ENCODE data around the gene CDH4.

The CDH4 gene

DNA sequence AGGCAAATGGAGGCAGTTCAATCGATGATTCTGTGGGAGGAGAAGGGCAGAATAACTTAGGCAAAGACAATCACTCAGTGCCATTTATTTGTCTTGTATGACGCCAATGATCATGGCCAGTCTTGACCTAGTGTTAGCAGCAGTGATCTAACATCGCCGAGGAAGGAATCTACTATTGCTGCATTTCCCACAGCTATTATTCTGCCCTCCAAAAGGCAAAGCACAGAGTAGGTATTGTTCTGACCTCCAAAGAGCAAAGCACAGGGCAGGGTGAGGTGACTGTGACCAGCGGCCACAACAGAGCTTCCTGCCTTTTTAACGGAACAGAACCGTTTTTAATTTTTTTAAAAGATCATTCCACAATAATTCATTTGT lies 235.9 kb downstream of the CDH4 start:
- no peak for DNase-seq (ENCODE audit: low spot score)

DNA sequence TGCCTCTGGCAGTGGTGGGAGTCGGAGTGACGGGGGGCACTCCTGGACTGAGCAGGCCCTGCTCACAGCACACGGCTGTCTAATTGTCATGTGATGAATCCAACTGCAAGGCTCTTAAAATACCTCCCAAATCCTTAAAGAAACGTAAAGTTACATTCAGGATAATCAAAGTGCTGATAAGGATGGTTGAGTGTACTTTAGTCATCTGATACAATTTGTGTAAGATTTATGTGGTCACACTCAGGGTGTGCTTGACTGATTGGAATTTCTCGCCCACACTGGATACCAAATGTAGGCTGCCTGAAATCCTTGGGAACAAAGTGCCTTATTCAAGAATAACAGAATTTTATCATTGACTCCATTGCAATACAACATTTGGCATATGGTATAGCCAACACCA lies 238.7 kb downstream of the CDH4 start:
- DNase-seq (ENCODE audit: low spot score), result no peak

DNA sequence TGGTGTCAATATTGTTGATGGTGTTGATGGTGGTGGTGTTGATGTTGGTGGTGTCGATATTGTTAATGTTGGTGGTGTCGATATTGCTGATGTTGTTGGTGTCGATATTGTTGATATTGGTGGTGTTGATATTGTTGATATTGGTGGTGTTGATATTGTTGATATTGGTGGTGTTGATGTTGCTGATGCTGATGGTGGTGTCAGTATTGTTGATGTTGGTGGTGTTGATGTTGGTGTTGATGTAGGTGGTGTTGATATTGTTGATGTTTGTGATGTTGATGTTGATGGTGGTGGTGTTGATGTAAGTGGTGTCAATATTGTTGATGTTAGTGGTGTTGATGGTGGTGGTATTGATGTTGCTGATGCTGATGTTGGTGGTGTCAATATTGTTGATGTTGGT lies 240.0 kb downstream of the CDH4 start:
- no peak for DNase-seq (ENCODE audit: low spot score)

DNA sequence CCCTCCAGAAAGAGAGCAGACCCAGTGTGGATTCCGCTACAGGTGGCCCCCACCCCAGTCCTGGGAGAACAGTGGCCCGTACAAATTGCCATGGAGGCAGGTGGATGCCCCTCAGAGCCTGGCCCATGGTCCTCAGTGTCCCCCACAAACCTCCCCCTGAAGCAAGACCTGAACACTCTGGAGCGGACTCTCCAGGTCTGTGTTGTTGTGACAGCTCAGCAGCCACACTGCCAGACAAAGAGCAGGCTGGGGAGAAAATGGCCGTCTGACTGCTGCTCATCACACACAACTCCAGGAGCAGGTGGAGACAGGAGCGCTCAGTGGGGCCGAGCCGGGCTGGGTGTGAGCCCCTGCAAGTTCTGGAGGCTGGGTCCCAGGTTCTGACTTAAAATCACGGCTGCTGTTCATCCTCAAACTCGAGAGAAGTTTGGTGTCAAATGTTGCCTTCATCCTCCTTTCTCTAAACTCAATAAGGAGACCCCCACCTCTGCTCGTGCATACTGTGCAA lies 241.8 kb downstream of the CDH4 start:
- DNase-seq (ENCODE audit: low spot score), result no peak

DNA sequence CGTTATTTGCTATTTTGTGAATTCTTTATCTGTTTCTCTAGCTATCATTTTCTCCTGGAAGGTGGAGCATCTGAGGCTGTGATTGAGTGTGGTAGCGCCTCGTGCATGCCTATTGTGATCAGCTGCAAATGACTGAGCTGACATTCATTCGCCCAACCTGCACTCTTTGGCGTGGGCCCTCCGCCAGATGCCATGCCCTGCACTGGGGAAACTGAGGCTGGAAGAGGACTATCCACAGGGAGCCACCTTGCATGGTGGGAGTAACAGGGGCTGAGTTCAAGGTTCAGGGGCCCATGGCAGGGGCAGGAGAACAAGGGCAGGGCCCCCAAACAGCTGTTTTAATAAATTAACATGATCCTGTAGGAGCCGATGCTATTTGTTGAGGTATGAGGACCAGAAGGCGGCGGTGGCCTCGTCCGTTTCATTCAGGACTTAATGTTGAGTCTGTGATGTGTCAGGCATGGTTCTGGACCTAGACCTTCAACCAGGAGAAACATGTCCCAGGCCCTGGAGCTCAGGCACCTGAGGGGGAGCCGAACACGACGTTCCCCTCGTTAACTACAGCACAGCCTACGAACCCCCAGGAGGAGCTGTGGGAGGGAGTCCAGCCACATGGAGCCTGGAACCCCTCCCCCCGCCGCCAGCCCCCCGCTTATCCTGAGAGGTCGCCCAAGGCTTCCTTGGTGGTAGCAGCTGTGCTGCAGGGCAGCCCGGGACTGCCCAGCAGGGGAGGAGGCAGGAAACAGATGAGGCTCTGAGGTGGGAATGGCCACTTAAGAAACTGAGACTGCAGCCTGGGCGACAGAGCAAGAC lies 242.9 kb downstream of the CDH4 start:
- no peak for DNase-seq (ENCODE audit: low spot score)

DNA sequence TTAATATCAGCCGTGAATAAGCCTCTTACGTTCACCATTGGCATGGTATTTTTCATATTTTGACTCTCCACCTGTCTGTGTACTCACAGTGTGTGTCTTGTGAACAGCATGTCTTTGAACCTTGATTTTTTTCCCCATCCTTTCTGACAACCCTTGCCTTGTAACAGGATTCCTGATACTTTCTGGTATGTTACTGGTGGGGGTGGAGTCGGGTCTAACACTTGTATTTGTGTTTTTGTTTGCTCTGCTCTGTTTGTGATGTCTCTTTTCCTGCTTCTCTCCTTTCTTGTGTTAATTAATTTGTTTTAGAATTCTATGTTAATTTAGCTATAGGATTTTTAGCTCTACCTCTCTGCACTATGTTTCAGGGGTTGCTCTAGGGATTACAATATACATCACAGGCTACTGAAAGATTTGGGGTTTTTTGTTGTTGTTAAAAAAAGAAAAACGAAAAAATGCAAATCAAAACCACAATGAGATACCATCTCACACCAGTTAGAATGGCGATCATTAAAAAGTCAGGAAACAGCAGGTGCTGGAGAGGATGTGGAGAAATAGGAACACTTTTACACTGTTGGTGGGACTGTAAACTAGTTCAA lies 245.1 kb downstream of the CDH4 start:
- no peak for DNase-seq (ENCODE audit: low spot score)

DNA sequence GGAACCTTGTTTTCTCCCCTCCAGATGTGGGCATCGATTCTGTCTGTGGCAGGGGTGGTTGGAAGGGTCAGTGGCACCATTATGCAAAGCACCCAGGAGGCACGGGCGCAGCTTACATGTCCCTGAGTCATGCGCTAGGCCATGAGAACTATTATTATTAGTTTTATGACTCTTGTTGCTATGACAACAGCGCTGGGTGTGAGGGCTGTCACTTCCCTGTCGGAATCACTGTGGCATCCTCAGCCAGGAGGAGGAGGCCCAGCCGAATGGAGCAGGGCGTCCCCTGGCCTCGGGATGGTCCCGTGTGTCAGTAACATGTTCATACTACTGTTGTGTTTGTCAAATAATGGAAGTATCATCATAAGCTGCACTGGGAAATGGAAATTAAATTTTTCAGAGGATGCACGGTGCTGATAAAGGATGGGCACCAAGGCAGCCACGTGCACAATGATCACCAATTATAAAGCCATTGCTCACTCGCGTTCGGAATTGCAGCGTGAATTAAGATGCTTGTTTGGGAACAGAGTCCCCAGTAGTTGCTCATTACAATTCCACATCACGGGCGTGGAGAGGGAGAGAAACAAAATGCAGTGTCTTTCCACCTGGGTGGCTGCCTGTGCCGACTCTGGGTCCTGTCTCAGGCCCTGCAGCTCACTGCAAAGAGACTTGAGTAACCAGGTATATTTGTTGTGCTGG lies 247.9 kb downstream of the CDH4 start:
- no peak for DNase-seq (ENCODE audit: low spot score)

DNA sequence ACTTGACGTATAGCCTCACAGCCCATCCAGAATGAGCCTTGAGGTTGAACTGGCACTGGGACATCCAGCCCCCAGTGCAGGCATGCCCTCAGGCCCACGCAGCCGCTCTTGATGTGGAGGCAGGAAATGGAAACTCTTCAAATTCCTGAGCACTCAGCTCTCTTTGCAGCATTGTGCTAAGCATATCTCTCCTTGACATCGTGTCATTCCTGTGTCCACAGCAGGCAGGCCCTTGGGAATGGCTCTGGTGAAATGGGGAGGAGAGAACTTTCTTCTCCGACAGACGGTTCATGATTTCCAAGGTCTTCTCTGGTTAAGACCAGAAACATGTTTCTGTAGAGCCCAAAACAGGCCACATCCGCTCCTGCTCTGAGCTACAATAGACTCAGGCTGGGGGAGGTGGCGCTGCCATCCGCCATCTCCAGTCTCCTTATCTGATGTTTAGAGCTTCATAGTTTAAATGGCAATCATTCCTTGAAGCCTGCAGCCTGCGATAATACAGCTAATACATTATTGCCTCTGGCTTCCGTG lies 248.8 kb downstream of the CDH4 start:
- no peak for DNase-seq (ENCODE audit: low spot score)

DNA sequence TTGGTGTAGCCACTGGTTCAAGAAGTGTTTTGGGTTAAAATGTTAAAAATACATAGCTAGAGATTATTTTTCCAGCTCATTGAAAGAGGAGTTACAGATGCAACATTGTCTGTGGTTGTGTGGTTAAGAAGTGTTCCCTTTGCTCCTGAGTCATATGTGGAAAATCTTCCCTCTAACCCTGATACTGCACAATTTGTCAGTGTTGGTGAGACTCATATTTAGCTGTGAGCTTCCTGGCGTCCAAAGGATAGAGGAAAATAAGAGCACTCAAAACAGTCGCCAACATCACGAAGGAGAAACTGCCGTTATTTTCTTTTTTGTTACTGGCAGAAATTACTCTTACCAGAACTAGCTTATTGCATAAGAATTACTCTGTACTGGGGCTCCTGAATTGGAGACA lies 250.4 kb downstream of the CDH4 start:
- no peak for DNase-seq (ENCODE audit: low spot score)

DNA sequence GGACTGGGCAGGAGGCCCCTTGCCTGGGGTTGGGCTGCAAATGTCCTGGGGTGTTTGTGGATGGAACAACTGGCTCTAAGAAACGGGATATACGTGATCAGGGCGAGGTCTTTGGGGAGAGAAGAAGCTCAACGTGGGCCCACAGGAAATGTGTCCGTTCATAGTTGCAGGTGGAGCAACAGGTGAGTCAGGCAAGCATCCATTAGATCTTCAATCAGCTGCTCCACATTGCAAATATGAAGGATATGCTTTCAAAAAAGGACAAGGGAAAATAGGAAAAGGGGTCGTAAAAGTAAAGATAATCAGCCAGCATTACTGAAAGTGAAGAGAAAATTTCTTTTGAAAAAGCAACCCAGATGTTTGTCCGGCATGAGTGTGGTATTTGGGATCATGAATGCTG lies 251.0 kb downstream of the CDH4 start:
- no peak for DNase-seq (ENCODE audit: low spot score)

DNA sequence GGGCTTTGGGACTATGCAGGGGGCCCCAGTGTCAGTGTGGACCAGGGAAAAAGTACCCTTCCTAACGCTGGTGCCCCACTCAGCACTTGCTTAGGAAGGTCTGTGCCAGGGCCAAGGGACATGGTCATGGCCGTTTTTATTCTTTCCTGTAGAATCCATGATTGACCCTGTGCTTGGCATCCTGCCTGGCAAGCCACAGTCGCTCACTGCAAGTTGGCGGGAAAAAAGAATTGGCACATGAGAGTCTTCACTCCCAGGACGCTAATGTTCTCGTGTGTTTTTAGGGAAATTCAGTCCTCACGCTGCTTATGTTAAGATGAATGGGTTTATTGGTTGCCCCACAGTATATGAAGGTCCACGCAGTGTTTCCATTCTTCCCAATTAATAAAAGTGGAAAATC lies 253.4 kb downstream of the CDH4 start:
- DNase-seq (ENCODE audit: low spot score), result no peak

DNA sequence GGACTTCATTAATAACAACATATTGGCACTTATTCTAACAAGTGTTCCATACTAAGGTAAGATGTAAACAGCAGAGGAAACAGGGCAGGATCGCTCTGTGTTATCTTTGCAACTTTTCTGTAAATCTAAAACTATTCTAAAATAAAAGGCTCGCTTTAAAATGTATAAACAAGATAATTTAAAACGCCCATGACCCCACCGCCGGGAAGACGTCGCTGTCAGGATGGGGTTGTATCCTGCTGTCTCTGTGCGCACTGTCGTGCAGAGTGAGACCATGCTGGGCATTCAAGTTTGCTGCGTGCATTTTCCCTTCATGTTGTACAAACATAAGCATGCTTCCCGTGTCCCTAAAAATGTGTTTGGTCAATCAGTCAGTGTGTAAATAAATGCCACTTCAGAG lies 255.7 kb downstream of the CDH4 start:
- DNase-seq (ENCODE audit: low spot score), result no peak

DNA sequence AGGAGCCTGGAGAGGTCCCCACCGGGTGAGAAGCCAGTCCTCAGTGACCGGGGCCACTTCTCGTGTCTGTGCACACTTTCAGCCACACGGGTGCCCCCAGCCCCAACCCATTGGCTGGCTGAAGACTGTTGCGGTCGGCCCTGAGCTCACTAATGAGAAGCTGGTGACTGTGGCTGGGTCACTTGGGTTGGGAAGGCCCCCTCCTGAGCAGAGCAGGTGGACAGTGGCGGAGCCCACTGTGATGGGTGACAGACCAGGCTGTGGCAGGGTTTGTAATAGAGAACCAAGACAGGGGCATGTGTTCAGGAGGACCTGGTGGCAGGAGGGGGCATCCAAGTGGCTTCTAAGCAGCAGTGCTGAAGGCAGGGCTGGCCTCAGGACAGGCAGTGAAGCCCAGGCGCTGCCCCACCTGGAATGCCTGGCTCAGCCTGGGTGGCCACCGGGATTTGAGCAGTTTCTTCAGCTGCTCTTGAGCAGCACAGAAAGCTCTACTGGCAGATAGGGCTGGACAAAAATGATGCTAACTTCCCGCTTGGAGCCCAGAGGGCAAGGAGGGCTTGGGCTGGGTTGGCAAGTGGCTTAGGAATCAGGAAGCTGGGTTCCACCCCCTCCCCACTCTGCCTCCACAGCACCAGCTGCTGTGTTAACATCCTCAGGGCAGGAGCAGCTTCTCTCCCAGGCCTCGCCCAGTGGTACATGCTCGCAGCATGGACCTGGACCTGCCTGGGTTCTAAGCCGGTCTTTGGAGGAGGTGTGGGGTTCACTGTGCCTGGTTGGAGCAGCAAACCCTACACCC lies 256.4 kb downstream of the CDH4 start:
- no peak for DNase-seq (ENCODE audit: low spot score)

DNA sequence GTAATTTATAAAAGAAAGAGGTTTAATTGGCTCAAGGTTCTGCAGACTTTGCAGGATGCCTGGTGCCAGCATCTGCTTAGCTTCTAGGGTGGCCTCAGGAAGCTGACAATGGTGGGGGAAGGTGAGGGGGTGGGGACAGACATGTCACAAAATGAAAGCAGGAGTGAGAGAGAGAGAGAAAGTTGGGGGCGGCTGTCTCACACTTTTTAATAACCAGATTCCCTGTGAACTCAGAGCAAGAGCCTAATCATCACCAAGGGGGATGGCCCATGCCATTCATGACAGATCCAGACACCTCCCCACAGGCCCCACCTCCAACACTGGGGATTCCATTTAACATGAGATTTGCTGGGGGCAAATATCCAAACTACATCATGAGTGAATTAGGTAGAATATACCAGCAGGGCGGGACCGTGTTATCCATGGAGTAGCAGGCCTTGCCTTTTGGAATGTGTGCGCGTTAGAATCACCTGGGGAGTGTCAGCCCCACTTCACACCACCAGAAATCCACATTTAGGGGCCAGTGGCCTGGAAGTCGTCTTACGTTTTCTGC lies 258.8 kb downstream of the CDH4 start:
- no peak for DNase-seq (ENCODE audit: low spot score)

DNA sequence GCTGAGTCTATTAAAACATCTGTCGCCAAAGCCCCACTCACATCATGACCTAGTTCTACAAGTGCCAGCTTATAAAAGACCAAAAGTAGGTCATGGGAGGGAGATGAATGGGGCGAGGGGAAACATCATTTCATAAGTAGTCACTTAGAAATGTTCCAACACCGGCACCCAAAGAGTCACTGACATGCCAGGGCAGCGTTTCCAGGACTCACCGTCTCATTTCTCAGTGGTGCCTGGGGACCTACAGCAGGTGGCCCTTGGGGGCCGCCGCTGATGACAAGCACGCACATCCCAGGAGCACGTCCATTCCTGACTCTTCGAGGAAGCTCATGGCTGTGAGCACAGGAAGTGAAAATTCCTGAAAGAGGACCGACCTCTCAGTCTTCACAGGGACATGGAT lies 260.4 kb downstream of the CDH4 start:
- no peak for DNase-seq (ENCODE audit: low spot score)

DNA sequence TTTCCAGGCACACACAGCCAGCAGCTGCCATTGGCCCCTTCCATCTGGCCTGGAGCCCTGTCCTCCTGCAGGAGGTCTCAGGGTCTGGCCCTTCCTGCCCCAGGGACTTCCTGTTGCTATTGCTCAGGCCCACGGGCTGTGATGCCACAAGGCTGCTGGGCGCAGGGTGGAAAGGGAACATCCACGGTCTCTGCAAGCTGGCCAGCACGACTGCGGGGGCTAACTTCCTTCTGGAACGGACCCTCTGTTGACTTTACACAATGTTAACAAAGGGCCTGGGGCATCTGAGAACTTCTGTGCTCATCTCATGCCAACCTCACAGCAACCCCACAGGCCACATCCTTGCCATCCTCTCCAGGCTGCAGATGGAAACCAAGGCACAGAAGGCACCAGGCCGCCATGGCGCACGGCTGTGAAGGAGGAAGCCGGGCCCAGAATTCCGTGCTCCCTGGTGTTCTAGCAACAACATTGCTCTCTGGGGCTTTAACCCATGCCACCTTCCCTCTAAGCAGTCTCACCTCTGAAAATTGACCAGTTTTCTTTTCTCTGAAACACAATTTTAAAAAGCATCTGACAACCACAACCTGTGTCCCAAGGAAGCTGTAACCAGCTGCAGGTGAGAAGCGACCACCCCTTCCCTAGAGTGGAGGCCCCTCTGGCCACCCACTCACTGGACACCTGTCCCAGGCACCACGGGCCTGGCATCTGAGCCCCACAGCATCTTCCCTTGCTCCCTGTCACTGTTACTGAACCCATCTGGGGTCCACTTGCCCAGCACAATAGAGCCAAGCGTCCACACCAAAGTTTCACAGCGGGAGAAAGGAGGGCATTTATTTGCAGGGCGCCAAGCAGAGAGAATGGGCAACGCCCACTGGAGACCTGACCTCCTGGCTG lies 261.3 kb downstream of the CDH4 start:
- no peak for DNase-seq (ENCODE audit: low spot score)

DNA sequence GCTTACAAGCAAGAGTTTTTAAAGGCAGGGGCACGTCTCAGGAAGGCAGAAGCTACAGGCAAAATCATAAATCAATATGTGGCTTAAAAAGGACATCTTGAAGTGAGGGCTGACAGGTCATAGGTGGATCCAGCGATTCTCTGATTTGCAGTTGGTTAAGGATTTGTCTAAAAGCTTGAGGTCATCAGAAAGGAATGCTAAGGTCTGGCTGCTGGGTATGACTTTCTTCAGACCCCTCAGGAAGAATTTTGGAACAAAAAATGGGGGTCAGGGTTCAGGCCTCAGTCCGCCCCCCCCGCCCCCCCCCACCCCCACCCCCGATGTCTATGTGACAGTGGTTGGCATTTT lies 261.9 kb downstream of the CDH4 start:
- no peak for DNase-seq (ENCODE audit: low spot score)

DNA sequence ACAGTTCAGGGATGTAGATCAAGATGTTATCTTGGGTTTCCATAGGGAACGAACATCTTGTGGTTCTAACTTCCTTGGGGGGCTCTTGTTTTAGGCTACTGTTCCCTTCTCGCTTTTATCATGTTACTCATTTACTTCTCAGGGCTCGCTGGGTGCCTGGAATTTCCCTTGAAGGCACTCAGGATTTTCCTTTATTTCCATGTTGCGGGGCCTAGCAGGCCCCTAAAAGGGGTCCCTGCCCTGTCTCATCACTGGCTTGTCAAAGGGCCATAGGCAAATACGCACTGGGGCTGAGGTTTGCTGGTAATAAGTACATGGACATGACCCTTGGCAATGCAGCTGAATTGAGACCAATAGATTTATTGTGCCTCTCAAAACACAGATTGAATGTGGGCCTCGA lies 262.3 kb downstream of the CDH4 start:
- DNase-seq (ENCODE audit: low spot score), result no peak

DNA sequence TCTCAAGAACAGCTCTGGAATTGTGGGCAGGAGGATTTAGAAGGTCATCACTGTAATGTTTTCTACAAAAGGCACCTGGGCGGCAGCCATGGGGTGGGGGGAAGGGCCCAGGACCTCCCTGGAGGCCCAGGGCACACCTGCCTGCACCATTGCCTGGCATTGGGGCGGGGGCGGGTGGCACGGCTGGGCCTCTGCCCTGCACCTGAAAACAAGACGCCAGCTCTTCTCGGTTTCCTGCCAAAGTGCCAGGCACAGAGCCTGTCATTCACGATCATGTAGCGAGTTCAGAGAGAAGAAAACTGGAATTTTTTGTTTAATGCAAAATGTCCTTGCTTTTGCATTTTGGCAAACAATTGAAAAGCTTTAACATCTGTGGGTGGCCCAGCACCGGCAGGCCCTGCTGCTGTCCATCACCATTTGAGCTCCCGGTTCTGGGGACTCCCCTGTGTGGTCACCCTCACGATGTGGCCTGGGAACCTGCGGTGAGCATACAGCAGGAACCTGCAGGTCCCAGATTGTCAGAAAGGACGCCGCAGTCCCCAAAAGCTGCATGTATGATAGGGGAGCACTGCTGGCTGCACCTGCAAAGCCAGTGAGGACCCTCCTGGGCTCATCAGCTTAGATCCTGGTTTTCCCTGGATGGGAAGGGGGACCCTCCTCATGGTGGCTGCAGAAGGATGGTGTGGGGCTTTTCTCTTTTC lies 262.9 kb downstream of the CDH4 start:
- no peak for DNase-seq (ENCODE audit: low spot score)

DNA sequence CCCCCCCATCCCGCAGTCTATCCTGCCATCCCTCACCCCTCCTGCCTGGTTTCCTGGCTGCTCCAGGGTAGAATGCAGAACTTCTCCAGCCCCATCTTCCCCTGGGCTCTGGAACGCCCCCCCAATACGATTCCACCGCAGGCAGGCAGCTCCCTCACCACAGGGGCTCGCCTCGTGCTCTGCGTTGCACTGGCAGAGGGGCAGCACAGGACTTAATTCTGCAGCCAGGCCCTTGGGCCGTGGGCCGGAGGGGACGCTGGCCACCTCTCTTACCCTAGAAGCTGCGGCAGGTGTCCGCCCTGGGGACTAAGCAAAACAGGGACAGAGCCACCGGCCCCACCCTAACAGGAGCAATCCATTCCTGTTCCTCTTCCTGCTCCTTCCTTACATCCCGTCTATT lies 263.9 kb downstream of the CDH4 start:
- DNase-seq (ENCODE audit: low spot score), result no peak
